Prostate gland (tissue), 2 donors: ENCODE results near the gene BCL11A. TPM values are rescaled to one million over a fixed set of nuclear protein-coding genes. Genes with fewer than 3 reads are reported as not detected.

Source experiments
- DNase-seq: peaks from one replicate; pipeline ENCODE4 v3.0.0-alpha.2; 2019; ENCODE audit warnings: low spot score
- H3K27ac ChIP-seq, 2 donors: fragments of 200-600 bp; sonication (generic); 2 replicates each; pipeline ENCODE4 v1.5.1; 2017 to 2019
- H3K27me3 ChIP-seq: fragments of 200-600 bp; sonication (generic); replicated peaks from 2 replicates; pipeline ENCODE4 v1.5.1; 2019; ENCODE audit not compliant: insufficient read depth
- H3K36me3 ChIP-seq, 2 donors: fragments of 200-600 bp; sonication (generic); 1 replicate in 1 of 2; 2 replicates in 1 of 2; pipeline versions ENCODE4 v1.5.1 to v1.8.1; 2017 to 2019
- H3K4me1 ChIP-seq: fragments of 200-600 bp; sonication (generic); replicated peaks from 2 replicates; pipeline ENCODE4 v1.5.1; 2019
- H3K4me3 ChIP-seq, 2 donors: fragments of 200-600 bp; sonication (generic); 2 replicates each; pipeline ENCODE4 v1.5.1; 2017 to 2019
- H3K9me3 ChIP-seq: fragments of 200-600 bp; sonication (generic); 2 replicates; pipeline ENCODE4 v1.5.1; 2017
- POLR2A ChIP-seq: fragments of 450-650 bp; IDR thresholded peaks from one replicate; pipeline ENCODE4 v1.6.1; 2016; ENCODE audit warnings: antibody characterized with exemption, mild to moderate bottlenecking
- POLR2AphosphoS5 ChIP-seq: sonication (generic); formaldehyde crosslinking; IDR thresholded peaks from one replicate; pipeline ENCODE4 v1.6.1; 2017; ENCODE audit warnings: antibody characterized with exemption
- WGBS: methylation state at CpG from one replicate; pipeline ENCODE4 v1.1.5; 2018; 5-methylcytosine and 5-hydroxymethylcytosine counted together
- intact Hi-C: fragments of 100-400 bp; cut with DNase I; formaldehyde crosslinking; loops from one replicate; pipeline ENCODE4 v1.14.2; 2022
- total RNA-seq, 2 donors: library from RNA; depleted of rRNA; stranded (reverse); fragments of >200 nt; gene quantifications; one replicate each; pipeline ENCODE4 v1.1.0, GENCODE V29; 2016
- TF ChIP-seq, protein P1 (sequence below), 4 experiments: fragments of 200-600 bp in 2 of 4; fragments of 450-650 bp in 2 of 4; sonication (generic) in 2 of 4; IDR thresholded peaks; 1 replicate in 3 of 4; 2 replicates in 1 of 4; pipeline ENCODE4 v1.5.1; 2016 to 2019; ENCODE audit warnings: antibody characterized with exemption in 4 of 4, mild to moderate bottlenecking in 2 of 4, moderate library complexity in 2 of 4

BCL11A gene
- total RNA-seq, 2 donors from 2014 or later: 14.6 to 22.2 TPM

DNA sequence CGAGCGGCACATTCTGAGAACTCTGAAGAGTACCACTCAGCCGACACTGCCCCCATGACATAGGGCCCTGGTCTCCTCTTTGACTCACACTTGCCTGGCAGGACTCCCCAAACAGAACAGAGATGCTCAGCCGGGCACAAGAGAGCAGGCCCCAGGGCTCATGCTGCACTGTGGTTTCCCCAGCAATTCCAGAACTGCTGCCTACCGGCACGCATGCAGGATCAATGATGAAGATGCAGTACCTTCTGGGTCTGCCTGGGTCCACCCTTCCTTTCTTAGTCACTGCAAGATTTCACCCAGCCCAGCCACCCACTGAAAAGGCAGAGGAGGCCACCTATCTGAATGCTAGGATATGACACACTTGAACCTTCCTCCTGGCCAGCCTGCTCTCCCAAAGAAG lies 49.4 kb downstream of the BCL11A start:
- DNase-seq: no peak
- Histone ChIP-seq H3K9me3 (no peaks in the 10 kb centered on the region), H3K36me3 (no peaks in the 10 kb centered on the region), H3K27me3 (no peaks in the 10 kb centered on the region), H3K4me1 (peaks cover 2% of the 10 kb centered on the region), H3K4me3 (no peak overlapping the region), H3K27ac (no peak overlapping the region)
- 75% methylated on average over 6 of the region's 6 CpGs for WGBS
- intact Hi-C loops: no loop called here
- no peak for TF ChIP-seq POLR2AphosphoS5
- TF ChIP-seq, protein P1, sequence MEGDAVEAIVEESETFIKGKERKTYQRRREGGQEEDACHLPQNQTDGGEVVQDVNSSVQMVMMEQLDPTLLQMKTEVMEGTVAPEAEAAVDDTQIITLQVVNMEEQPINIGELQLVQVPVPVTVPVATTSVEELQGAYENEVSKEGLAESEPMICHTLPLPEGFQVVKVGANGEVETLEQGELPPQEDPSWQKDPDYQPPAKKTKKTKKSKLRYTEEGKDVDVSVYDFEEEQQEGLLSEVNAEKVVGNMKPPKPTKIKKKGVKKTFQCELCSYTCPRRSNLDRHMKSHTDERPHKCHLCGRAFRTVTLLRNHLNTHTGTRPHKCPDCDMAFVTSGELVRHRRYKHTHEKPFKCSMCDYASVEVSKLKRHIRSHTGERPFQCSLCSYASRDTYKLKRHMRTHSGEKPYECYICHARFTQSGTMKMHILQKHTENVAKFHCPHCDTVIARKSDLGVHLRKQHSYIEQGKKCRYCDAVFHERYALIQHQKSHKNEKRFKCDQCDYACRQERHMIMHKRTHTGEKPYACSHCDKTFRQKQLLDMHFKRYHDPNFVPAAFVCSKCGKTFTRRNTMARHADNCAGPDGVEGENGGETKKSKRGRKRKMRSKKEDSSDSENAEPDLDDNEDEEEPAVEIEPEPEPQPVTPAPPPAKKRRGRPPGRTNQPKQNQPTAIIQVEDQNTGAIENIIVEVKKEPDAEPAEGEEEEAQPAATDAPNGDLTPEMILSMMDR (IDR thresholded peaks at IDR 0.05): peak in 1 of 4 experiments; percentile 43

DNA sequence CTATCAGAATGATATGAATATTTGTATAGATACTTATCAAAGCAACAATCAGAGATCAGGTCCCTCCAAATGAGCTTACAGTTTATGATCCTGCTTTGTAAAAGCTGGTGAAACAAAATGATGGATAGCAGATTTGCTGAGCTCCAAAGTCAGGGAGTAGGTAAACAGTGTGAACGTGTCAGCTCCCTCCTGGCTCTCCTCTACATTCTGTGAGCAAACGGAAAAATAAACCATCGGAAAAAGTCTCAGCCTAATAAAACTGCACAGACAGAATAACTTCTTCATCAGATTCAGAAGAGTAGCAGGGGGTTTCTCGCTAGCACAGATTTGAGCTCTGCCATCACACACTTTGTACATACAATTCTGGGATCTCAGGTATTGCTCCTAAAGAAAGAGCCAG lies 51.3 kb downstream of the BCL11A start:
- Histone ChIP-seq H3K27ac (peak overlapping the region; percentile 4 to 42), H3K4me1 (no peaks in the 10 kb centered on the region), H3K27me3 (no peaks in the 10 kb centered on the region), H3K36me3 (no peaks in the 10 kb centered on the region), H3K9me3 (no peaks in the 10 kb centered on the region), H3K4me3 (no peak overlapping the region)
- peak; percentile 33 for DNase-seq
- intact Hi-C loops: no loop called here
- peak; percentile 74 for TF ChIP-seq POLR2AphosphoS5
- no peak for TF ChIP-seq POLR2A
- TF ChIP-seq, protein P1 (IDR thresholded peaks at IDR 0.05): no peak
- 25% methylated on average over 4 of the region's 4 CpGs for WGBS

DNA sequence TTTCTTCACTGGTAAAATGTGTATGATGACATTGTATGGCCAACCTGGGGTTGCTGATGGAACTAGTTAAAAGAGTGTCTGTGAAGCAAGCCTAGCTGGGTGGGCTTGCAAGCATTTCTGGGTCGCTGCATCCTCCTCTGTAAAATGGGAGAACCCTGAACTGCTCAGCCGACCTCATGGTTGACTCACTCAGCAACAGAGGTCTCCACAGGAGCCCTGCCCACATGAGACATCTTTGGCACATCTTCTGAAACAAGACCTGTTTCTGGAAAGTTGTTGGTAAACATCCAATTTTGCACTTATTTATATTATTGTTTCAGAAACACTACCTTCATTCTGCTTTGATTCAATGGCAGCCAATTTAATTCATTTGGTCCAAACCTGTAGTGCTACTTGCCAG lies 52.6 kb downstream of the BCL11A start:
- no peaks in the 10 kb centered on the region for H3K9me3 ChIP-seq
- H3K4me1 ChIP-seq: no peaks in the 10 kb centered on the region
- WGBS: 85% methylated on average over 2 of the region's 2 CpGs
- DNase-seq: no peak
- H3K27me3 ChIP-seq: no peaks in the 10 kb centered on the region
- no peak overlapping the region for H3K27ac ChIP-seq
- intact Hi-C loops: no loop called here
- H3K36me3 ChIP-seq: no peaks in the 10 kb centered on the region
- TF ChIP-seq POLR2A: no peak
- TF ChIP-seq, protein P1 (IDR thresholded peaks at IDR 0.05): no peak
- no peak overlapping the region for H3K4me3 ChIP-seq

DNA sequence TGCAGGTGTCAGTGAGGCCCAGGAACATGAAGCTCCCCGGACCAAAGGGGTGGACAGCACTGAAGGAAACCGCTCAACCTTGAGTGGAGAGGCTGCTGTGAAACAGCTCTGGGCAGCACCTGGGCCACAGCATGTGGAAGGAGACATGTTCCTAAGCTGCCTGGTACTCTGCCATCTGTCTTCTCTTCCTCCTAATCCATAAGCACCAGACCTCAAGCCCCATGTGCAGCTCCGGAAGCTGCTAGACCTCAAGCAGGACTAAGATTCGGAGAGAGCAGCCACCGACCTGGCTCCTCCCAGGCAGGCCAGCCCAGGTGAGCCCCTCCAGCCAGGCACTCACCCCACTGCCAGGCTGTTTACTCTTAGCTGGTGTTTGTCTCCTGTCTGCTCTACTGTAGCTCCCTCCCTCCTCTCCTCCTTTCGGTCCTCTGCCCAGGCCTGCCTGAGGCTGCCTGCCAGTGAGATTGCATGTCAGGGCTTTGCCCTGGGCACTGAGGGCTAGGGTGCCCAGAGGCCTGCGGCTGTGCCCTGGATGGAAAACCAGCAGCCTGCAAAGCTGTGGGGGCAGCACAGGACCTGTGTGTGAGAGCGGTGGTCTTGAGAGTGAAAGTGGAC lies 53.7 kb downstream of the BCL11A start:
- H3K9me3 ChIP-seq: no peaks in the 10 kb centered on the region
- peak; percentile 78 for DNase-seq
- no peaks in the 10 kb centered on the region for H3K4me1 ChIP-seq

More for the DNA sequence above, 53.7 kb downstream of the BCL11A start:
- Histone ChIP-seq H3K27me3 (no peaks in the 10 kb centered on the region), H3K27ac (peak overlapping the region in 1 of 2 donors; percentile 42), H3K36me3 (no peaks in the 10 kb centered on the region), H3K4me3 (no peak overlapping the region)
- intact Hi-C loops: no loop called here
- WGBS: 56% methylated on average over 8 of the region's 8 CpGs
- TF ChIP-seq POLR2A: no peak
- TF ChIP-seq, protein P1 (IDR thresholded peaks at IDR 0.05): no peak
- TF ChIP-seq POLR2AphosphoS5: peak; percentile 77
